Measurements from ENCODE around the gene FARS2. TPM values are rescaled to one million over a fixed set of nuclear protein-coding genes. Genes with fewer than 3 reads are reported as not detected.

The FARS2 gene
- total and polyA plus RNA-seq, 7 experiments from 2014 or later: 16.2 to 28.1 (median 20.8) TPM

- no peak overlapping the region for H3K4me3 Mint-ChIP-seq
- peaks cover 20 to 56% (median 52%) of the 10 kb centered on the region in 5 donors for H3K36me3 Mint-ChIP-seq
- peaks cover 0 to 5% (median 0%) of the 10 kb centered on the region in 3 experiments for H3K9me3 ChIP-seq (ENCODE audit: control insufficient read depth in 2 of 3, low read length in 3 of 3)
- H3K9me3 Mint-ChIP-seq: peaks cover 0 to 29% (median 12%) of the 10 kb centered on the region in 11 donors
- H3K4me3 ChIP-seq (ENCODE audit: low read length): no peak overlapping the region
- no peak for DNase-seq
- no peaks in the 10 kb centered on the region for H3K27me3 ChIP-seq (ENCODE audit: control insufficient read depth in 2 of 2, insufficient read depth in 2 of 2, low read length in 2 of 2)
- H3K36me3 ChIP-seq (ENCODE audit: control insufficient read depth in 2 of 3, insufficient read depth in 3 of 3, low read length in 3 of 3): peaks cover 0 to 5% (median 0%) of the 10 kb centered on the region in 3 experiments
- intact Hi-C loops (cut with micrococcal nuclease): no loop called here
- no peak overlapping the region for H3K27ac ChIP-seq (ENCODE audit: low read depth, low read length)
- H3K27me3 Mint-ChIP-seq: no peaks in the 10 kb centered on the region
- H3K27ac Mint-ChIP-seq: no peak overlapping the region
- H3K4me1 Mint-ChIP-seq: peaks cover 0 to 8% (median 2%) of the 10 kb centered on the region in 7 donors
- ATAC-seq: no peak
- POLR2A ChIA-PET: no interaction called here
- H3K4me1 ChIP-seq (ENCODE audit: control insufficient read depth in 2 of 2, insufficient read depth in 2 of 2, low read length in 2 of 2): no peaks in the 10 kb centered on the region
- CTCF ChIA-PET: no interaction called here
Observed at GRCh38 chr6:5552243-5552642, 290.9 kb downstream of the FARS2 start.

GRCh38 chr6:5553767-5554166 lies 292.5 kb downstream of the FARS2 start:
- ATAC-seq (no peak), DNase-seq (no peak)
- Mint-ChIP-seq H3K27me3 (no peaks in the 10 kb centered on the region), H3K4me1 (peaks cover 0 to 12% (median 4%) of the 10 kb centered on the region in 7 donors), H3K4me3 (no peak overlapping the region), H3K27ac (no peak overlapping the region), H3K9me3 (peaks cover 0 to 21% (median 12%) of the 10 kb centered on the region in 11 donors), H3K36me3 (peaks cover 14 to 46% (median 37%) of the 10 kb centered on the region in 5 donors)
- no peak overlapping the region for H3K4me3 ChIP-seq (ENCODE audit: low read length)
- intact Hi-C loops (cut with micrococcal nuclease): no loop called here
- H3K4me1 ChIP-seq (ENCODE audit: control insufficient read depth in 2 of 2, insufficient read depth in 2 of 2, low read length in 2 of 2): no peaks in the 10 kb centered on the region
- no peaks in the 10 kb centered on the region for H3K36me3 ChIP-seq (ENCODE audit: control insufficient read depth in 2 of 3, insufficient read depth in 3 of 3, low read length in 3 of 3)
- peaks cover 0 to 5% (median 0%) of the 10 kb centered on the region in 3 experiments for H3K9me3 ChIP-seq (ENCODE audit: control insufficient read depth in 2 of 3, low read length in 3 of 3)
- POLR2A ChIA-PET: no interaction called here
- no peaks in the 10 kb centered on the region for H3K27me3 ChIP-seq (ENCODE audit: control insufficient read depth in 2 of 2, insufficient read depth in 2 of 2, low read length in 2 of 2)
- CTCF ChIA-PET: interaction anchor here (0.6 kb wide), 1 partner anchor 113 kb away, joined by 3 read pairs; no protein-coding TSS in a partner anchor
- no peak overlapping the region for H3K27ac ChIP-seq (ENCODE audit: low read depth, low read length)

- Mint-ChIP-seq H3K9me3 (peaks cover 0 to 20% (median 12%) of the 10 kb centered on the region in 11 donors), H3K4me3 (no peak overlapping the region), H3K4me1 (peaks cover 0 to 12% (median 4%) of the 10 kb centered on the region in 7 donors), H3K27me3 (no peaks in the 10 kb centered on the region), H3K36me3 (peaks cover 13 to 44% (median 36%) of the 10 kb centered on the region in 5 donors), H3K27ac (no peak overlapping the region)
- DNase-seq (no peak), ATAC-seq (no peak)
- peaks cover 0 to 5% (median 0%) of the 10 kb centered on the region in 3 experiments for H3K9me3 ChIP-seq (ENCODE audit: control insufficient read depth in 2 of 3, low read length in 3 of 3)
- H3K36me3 ChIP-seq (ENCODE audit: control insufficient read depth in 2 of 3, insufficient read depth in 3 of 3, low read length in 3 of 3): no peaks in the 10 kb centered on the region
- H3K4me3 ChIP-seq (ENCODE audit: low read length): no peak overlapping the region
- H3K4me1 ChIP-seq (ENCODE audit: control insufficient read depth in 2 of 2, insufficient read depth in 2 of 2, low read length in 2 of 2): no peaks in the 10 kb centered on the region
- ChIA-PET CTCF (no interaction called here), POLR2A (interaction anchor here (0.6 kb wide), 1 partner anchor 39 kb away, joined by 3 read pairs; no protein-coding TSS in a partner anchor)
- intact Hi-C loops (cut with micrococcal nuclease): no loop called here
- H3K27me3 ChIP-seq (ENCODE audit: control insufficient read depth in 2 of 2, insufficient read depth in 2 of 2, low read length in 2 of 2): no peaks in the 10 kb centered on the region
- no peak overlapping the region for H3K27ac ChIP-seq (ENCODE audit: low read depth, low read length)
Observed at GRCh38 chr6:5554226-5554625, 292.9 kb downstream of the FARS2 start.

- intact Hi-C loops (cut with micrococcal nuclease): no loop called here
- no peaks in the 10 kb centered on the region for H3K36me3 ChIP-seq (ENCODE audit: control insufficient read depth in 2 of 3, insufficient read depth in 3 of 3, low read length in 3 of 3)
- H3K27me3 ChIP-seq (ENCODE audit: control insufficient read depth in 2 of 2, insufficient read depth in 2 of 2, low read length in 2 of 2): no peaks in the 10 kb centered on the region
- peaks cover 0 to 4% (median 0%) of the 10 kb centered on the region in 3 experiments for H3K9me3 ChIP-seq (ENCODE audit: control insufficient read depth in 2 of 3, low read length in 3 of 3)
- H3K9me3 Mint-ChIP-seq: peaks cover 0 to 10% (median 4%) of the 10 kb centered on the region in 11 donors
- peaks cover 0 to 21% (median 8%) of the 10 kb centered on the region in 7 donors for H3K4me1 Mint-ChIP-seq
- H3K4me3 ChIP-seq (ENCODE audit: low read length): no peak overlapping the region
- ChIA-PET POLR2A (no interaction called here), CTCF (no interaction called here)
- H3K4me3 Mint-ChIP-seq: no peak overlapping the region
- H3K27ac ChIP-seq (ENCODE audit: low read depth, low read length): no peak overlapping the region
- no peak overlapping the region for H3K27ac Mint-ChIP-seq
- H3K36me3 Mint-ChIP-seq: peaks cover 7 to 28% (median 23%) of the 10 kb centered on the region in 5 donors
- DNase-seq (no peak), ATAC-seq (no peak)
- no peaks in the 10 kb centered on the region for H3K4me1 ChIP-seq (ENCODE audit: control insufficient read depth in 2 of 2, insufficient read depth in 2 of 2, low read length in 2 of 2)
- H3K27me3 Mint-ChIP-seq: no peaks in the 10 kb centered on the region
Observed at GRCh38 chr6:5556011-5556410, 294.7 kb downstream of the FARS2 start.

GRCh38 chr6:5557506-5557905 lies 296.2 kb downstream of the FARS2 start:
- ChIA-PET CTCF (interaction anchor here (0.9 kb wide), 1 partner anchor 32 kb away, joined by 3 read pairs; no protein-coding TSS in a partner anchor), POLR2A (interaction anchor here (0.5 kb wide), 1 partner anchor 299 kb away, joined by 3 read pairs; no protein-coding TSS in a partner anchor)
- no peak for ATAC-seq
- H3K4me1 ChIP-seq (ENCODE audit: control insufficient read depth in 2 of 2, insufficient read depth in 2 of 2, low read length in 2 of 2): no peaks in the 10 kb centered on the region
- Mint-ChIP-seq H3K27me3 (no peaks in the 10 kb centered on the region), H3K27ac (no peak overlapping the region), H3K9me3 (peaks cover 0 to 5% (median 0%) of the 10 kb centered on the region in 11 donors), H3K4me1 (peaks cover 0 to 29% (median 13%) of the 10 kb centered on the region in 7 donors), H3K4me3 (no peak overlapping the region), H3K36me3 (peaks cover 5 to 22% (median 14%) of the 10 kb centered on the region in 5 donors)
- H3K27me3 ChIP-seq (ENCODE audit: control insufficient read depth in 2 of 2, insufficient read depth in 2 of 2, low read length in 2 of 2): no peaks in the 10 kb centered on the region
- no peak overlapping the region for H3K27ac ChIP-seq (ENCODE audit: low read depth, low read length)
- no peaks in the 10 kb centered on the region for H3K36me3 ChIP-seq (ENCODE audit: control insufficient read depth in 2 of 3, insufficient read depth in 3 of 3, low read length in 3 of 3)
- H3K9me3 ChIP-seq (ENCODE audit: control insufficient read depth in 2 of 3, low read length in 3 of 3): no peaks in the 10 kb centered on the region
- no peak overlapping the region for H3K4me3 ChIP-seq (ENCODE audit: low read length)
- no peak for DNase-seq
- intact Hi-C loops (cut with micrococcal nuclease): no loop called here

GRCh38 chr6:5559651-5560050 lies 298.3 kb downstream of the FARS2 start:
- Mint-ChIP-seq H3K36me3 (peaks cover 5 to 24% (median 14%) of the 10 kb centered on the region in 5 donors), H3K9me3 (peaks cover 0 to 6% (median 2%) of the 10 kb centered on the region in 11 donors), H3K27ac (no peak overlapping the region), H3K4me1 (peaks cover 0 to 29% (median 13%) of the 10 kb centered on the region in 7 donors), H3K27me3 (no peaks in the 10 kb centered on the region), H3K4me3 (no peak overlapping the region)
- ChIA-PET POLR2A (no interaction called here), CTCF (no interaction called here)
- ATAC-seq: no peak
- Histone ChIP-seq H3K4me3 (ENCODE audit: low read length) (no peak overlapping the region), H3K4me1 (ENCODE audit: control insufficient read depth in 2 of 2, insufficient read depth in 2 of 2, low read length in 2 of 2) (no peaks in the 10 kb centered on the region), H3K27me3 (ENCODE audit: control insufficient read depth in 2 of 2, insufficient read depth in 2 of 2, low read length in 2 of 2) (no peaks in the 10 kb centered on the region), H3K9me3 (ENCODE audit: control insufficient read depth in 2 of 3, low read length in 3 of 3) (no peaks in the 10 kb centered on the region), H3K27ac (ENCODE audit: low read depth, low read length) (no peak overlapping the region), H3K36me3 (ENCODE audit: control insufficient read depth in 2 of 3, insufficient read depth in 3 of 3, low read length in 3 of 3) (no peaks in the 10 kb centered on the region)
- intact Hi-C loops (cut with micrococcal nuclease): no loop called here
- DNase-seq: no peak

DNA sequence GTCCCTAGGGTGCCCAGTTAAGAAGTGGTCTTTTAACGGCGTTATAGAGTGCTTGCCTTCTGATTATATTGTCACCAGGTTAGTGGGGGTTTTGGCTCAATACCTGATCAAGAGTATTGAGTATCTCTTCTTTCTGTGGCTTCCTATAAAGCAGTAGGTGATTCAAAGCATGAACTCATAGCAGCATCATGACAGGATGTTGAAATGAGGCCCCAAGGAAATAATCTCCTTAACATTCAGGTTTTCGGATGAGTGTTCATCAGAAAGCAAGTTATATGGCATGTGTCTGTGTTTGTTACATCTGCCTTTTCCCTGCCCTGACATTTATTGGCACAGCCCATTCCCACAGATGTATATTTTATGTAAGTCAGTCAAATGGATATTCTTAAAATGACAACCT lies 301.0 kb downstream of the FARS2 start:
- Histone ChIP-seq H3K27me3 (ENCODE audit: control insufficient read depth in 2 of 2, insufficient read depth in 2 of 2, low read length in 2 of 2) (no peaks in the 10 kb centered on the region), H3K4me1 (ENCODE audit: control insufficient read depth in 2 of 2, insufficient read depth in 2 of 2, low read length in 2 of 2) (no peaks in the 10 kb centered on the region), H3K27ac (ENCODE audit: low read depth, low read length) (no peak overlapping the region), H3K9me3 (ENCODE audit: control insufficient read depth in 2 of 3, low read length in 3 of 3) (no peaks in the 10 kb centered on the region), H3K36me3 (ENCODE audit: control insufficient read depth in 2 of 3, insufficient read depth in 3 of 3, low read length in 3 of 3) (no peaks in the 10 kb centered on the region), H3K4me3 (ENCODE audit: low read length) (no peak overlapping the region)
- H3K4me3 Mint-ChIP-seq: no peak overlapping the region
- ATAC-seq (no peak), DNase-seq (no peak)
- CTCF ChIA-PET: no interaction called here
- POLR2A ChIA-PET: interaction anchor here (0.7 kb wide), 2 partner anchors 8 to 83 kb away, joined by 3 read pairs; no protein-coding TSS in a partner anchor
- intact Hi-C loops (cut with micrococcal nuclease): no loop called here
- H3K36me3 Mint-ChIP-seq: peaks cover 3 to 23% (median 7%) of the 10 kb centered on the region in 5 donors
- no peak overlapping the region for H3K27ac Mint-ChIP-seq
- H3K4me1 Mint-ChIP-seq: peaks cover 0 to 24% (median 13%) of the 10 kb centered on the region in 7 donors
- H3K27me3 Mint-ChIP-seq: no peaks in the 10 kb centered on the region
- peaks cover 0 to 11% (median 0%) of the 10 kb centered on the region in 11 donors for H3K9me3 Mint-ChIP-seq

Measured in naive thymus-derived CD4-positive, alpha-beta T cell (primary cell).